Stimulated activated CD4-positive, alpha-beta T cell treated with anti-CD3 and anti-CD28 coated beads, Interleukin-2, amount 100 ng/mL, for 4 hours (primary cell): ENCODE results near the gene WNT3A.

ENCODE experiments used
- DNase-seq: peaks from one replicate; pipeline ENCODE4 v3.0.0-alpha.2; 2020; ENCODE audit warnings: low read depth

Gene WNT3A

DNA sequence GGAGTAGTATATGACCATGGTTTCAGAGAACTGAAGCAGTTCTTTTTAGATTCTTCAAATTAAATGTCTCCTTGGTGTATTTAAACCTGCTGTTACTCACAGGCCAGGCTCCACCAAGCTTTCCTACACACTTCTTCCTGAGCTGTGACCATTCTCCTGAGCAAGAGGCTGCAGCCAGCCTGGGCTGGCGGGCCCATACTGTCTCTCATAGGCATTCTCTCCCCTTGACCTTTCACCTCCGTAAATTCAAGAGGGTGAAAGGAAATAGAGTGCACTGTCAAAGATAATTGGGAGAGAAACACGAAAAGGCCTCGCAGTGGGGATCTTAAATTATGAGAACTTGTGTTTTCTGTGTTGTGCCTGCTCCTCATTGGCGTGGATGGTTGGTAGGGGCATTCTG lies 78.0 kb downstream of the WNT3A start:
- no peak for DNase-seq

DNA sequence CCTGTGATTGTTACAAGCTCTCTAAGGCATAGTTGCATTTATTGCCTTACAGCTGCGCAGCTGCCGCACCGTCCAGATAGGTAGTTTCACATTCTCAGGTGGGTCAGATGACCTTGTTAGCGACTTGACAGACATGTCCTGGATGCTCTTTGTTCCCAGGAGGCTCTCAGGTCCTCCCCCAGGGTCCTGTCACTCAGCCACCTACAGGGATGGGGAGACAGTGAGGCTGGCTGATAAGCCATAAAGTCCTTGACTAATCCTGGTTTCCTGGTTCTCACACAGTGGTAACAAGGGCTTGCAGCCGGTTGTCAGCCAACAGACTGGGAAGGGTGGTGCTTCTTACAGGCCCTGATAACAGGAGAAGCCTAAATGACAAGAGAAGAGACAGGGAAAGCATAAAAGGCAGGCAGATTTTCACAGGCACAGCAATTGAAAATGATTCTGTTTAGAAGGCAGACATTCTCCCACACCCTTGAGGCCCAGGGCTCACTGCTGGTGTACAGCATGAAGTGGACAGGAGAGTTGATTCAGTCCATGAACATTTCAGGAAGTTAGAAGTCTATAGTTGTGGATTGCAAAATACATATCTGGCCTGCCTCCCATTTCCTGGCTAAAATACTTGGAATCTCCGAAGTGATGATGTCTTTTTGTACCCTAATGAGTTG lies 78.6 kb downstream of the WNT3A start:
- DNase-seq = no peak

DNA sequence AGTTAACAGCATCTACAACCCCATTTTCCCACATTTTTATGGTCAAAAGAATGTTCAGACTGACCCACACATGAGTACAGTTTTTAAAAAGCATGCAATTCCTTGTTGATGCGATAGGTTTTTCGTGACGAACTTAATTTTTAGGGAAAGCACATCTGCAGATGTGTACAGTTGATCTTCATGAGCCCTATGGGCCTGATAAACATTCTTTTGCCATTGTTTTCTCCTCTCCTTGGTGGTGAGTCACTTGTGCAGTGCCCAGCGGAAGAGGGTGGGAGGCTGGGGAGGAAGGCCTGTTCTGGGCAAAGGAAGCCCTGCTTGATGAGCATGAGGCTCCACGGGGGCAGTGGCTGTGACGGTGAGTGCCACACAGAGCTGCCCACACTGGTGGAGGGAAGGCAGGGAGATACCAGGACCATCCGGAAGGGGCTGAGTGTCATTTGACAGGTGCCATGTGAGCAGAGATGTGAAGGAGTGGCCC lies 81.0 kb downstream of the WNT3A start:
- no peak for DNase-seq

DNA sequence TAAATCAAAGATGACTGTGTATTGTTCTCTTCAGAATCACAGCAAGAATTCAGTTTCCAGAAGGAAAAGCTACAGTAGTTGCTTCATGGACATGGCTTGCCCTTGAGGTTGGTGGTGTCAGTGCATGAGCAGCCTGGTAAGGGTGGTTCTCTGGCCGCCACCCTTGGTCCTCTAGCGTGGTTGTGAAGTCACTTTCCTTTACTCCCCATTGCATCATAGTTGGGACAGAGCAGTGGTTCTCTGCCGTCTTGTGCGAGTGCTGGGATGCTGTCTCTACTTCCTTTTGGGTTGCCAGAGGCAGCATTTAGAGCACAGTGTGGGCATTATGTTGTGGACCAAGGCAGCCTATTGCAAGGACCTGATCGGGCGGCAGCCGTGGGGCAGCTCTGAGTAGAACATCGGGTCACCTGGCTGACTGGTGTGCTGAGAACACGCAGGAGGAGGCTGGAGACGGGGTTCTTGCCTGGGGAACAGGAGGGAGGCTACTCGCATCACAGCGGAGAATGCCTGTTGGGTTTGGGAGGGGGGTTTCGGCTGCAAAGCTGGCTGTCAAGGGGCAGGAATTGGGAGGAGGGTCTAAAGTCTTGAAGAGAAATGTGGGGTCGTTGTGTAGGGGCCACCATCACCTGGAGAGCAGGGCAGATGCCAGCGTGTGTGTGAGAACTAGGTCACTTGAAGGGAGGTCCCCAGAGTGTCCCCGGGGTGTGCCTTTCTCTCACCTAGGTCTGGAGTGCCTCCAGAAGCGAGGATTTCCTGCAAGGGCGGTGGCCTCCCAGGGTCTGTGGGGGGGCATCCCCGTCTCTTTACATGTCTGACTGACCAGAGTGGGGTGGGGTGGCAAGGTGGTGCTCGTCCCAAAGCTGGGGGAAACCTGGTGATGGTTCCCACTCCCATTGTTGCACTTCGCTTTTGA lies 82.0 kb downstream of the WNT3A start:
- DNase-seq = no peak

DNA sequence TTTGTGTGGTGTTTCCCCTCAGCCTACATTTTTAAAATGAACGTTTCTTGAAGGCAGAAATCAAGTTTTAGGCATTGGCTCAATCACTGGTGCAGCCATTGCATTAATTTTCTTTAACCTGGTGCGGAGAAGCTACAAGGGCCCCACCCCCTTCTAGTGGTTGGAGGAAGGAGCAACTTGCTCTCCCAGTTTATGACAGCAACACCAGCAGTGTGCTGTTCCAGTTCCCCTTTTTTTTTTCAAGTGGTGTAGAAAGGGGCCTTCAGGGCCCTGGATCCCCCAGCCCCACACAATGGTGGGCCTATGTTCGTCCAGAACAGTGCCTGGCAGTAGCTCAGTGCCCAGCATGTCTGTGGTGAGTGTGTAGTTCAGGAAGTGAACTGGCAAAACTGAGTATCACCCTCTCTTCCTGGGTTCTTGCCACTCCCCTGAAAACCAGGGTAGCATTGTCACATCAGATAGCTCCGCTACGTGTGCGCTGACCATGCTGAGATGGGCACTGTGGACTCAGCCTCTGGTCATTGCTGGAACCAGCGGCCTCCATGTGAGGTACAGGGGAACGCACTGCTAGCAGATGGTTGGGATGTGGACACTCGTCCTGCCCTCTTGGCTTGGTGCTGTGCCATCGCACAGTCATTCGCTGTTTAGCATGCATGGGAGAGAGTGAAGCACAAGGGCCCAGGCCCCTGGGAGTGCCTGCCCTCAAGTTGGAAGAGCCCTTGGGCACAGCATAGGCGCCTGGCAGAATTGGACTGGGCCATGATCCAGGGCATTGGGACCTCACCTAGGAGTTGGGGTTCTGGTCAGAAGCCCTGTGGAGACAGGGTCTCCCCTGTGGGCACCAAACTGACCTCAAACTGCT lies 83.0 kb downstream of the WNT3A start:
- DNase-seq = no peak

DNA sequence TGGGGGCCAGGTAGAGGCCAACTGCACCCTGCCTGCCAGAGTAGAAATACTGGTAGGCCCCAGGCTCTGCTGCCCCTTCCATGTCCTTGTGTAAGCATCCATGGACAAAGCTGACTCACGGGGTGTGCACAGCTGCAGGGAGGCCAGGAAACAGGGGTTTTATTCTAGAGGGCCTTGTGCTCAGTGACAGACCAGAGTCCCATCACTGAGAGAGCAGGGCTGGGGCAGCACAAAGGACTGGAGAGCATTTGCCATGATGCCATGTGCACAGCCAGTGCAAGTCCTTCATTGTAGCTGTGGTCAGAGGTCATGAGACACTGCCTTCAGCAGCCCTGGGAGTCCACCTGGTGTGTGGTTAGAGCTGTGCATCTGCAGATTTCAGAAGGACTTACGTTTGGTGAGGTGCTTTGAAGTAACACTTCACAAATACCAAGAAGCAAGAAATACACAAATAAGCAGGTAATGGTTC lies 83.8 kb downstream of the WNT3A start:
- no peak for DNase-seq

DNA sequence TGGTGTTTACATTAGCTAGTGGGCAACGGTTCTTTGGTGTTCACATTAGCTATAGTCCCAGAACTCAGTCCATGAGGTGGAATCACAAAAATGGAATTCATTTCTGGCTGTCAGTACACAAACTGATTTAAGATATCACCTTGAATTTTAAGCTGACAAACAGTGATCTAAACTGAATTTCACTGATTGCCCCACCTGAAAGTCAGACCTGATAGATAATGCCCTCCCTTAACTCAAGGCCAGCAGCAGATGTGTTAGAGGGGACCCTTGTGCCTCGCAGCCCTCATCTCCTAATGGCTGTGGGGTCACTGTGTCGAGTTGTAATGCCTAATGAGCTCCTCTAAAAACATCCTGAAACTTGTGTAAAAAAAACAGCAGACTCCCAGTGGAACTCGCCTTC lies 84.3 kb downstream of the WNT3A start:
- DNase-seq = no peak

DNA sequence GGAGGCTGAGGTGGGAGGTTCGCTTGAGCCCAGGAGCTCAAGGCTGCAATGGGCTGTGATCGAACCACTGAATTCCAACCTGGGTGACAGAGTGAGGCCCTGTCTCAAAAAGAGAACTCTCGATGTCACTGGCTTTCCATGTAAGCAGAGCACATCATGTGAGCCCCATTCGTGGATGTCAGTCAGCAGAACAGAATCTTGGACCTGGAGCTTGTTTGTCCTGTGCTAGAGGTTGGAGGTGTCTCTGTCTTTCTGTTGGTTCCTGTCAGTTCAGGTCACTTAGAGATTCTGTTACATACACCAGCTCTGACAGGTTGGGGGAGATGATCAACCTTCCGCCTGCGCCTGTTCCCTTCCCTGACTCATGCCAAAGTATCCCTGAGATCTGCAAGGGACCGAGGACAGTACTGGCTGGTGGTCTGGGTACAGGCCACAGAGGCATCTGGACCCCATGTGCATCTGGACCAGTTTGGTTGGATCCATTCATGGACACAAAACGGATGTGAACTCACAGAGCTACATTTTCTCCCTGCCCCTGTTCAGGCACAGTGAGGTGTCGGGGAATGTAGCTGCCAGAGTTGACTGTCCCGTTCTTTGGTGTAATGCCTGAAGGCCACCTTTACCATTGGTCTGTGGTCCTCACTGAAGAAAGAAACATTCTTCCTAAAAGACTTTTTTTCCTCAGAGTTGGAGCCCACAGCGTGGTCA lies 85.7 kb downstream of the WNT3A start:
- DNase-seq = no peak

DNA sequence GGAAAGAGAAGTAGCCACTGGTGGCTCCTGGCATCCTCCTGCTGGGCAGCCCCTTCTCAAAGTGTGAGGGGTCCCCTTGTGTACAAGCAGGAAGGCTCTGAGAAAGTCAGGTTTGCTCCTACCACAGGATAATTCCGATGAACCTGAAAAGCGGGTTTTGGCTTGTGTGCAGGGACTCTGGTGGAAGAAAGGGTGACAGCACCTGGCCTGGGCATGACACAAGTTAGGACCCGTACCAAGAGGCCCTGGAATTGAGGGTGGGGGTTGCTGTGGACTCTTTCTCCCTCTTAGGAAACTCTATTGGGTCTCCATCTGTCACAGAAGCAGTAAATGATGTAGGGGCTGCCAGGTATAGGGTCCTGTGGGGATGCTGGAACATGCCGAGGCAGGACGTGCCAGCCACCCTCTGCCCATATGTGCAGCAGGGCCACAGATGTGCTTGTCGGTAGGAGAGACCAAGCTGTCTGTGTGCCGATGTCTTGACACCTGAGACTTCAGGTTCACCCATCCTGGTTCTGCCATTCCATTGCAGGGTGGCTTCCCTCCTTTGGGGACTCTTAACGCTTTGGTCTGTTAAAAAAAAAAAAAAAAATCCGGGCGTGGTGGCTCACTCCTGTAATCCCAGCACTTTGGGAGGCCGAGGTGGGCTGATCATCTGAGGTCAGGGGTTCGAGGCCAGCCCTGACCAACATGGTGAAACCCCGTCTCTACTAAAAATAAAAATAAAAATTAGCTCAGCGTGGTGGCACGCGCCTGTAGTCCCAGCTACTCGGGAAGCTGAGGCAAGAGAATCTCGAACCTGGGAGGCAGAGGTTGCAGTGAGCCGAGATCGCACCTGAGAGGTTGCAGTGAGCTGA lies 86.5 kb downstream of the WNT3A start:
- DNase-seq = no peak

DNA sequence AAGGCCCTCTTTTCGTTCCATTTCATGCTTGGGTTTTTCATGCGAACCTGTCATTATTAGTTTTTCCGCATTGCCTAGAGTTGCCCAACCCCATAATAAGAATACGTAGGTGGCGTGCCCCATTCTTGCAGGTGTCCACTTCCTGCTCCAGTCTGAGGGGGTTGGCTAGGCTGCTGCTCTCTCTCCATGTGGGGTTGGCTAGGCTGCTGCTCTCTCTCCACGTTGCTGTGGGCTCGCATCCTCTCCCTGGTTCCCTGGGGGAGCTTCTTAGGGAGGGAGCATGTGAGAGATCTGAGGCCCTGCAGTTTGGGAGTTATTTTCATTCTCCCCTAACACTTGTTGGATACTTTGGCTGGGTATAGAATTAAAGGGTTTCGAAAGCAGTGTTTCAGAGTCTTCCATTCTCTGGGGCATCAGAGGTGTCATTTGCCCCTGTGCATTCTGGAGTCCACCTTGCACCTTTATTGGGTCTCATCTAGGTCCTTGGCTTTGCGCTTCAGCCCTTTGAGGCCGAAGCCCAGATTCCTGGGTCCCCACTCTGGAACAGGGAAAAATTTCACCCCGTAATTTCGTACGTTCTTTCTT lies 87.7 kb downstream of the WNT3A start:
- DNase-seq = no peak

DNA sequence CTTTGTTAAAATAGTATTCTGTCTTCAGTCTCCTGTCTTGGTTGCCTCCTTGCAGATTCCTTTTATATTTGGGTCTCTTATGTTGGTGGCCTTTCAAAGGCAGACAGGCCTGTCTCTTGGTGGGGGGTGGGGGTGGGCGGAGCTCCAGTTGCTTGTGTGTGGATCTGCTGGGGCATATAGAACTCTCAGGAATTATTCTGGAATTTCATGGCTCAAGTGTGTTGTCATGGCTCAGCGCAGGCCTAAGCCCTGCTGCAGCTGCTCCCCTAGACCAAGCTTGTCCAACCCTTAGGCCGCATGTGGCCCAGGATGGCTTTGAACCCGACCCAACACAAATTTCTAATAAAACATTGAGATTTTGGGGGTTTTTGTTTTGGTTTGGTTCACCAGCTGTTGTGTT lies 88.4 kb downstream of the WNT3A start:
- no peak for DNase-seq

DNA sequence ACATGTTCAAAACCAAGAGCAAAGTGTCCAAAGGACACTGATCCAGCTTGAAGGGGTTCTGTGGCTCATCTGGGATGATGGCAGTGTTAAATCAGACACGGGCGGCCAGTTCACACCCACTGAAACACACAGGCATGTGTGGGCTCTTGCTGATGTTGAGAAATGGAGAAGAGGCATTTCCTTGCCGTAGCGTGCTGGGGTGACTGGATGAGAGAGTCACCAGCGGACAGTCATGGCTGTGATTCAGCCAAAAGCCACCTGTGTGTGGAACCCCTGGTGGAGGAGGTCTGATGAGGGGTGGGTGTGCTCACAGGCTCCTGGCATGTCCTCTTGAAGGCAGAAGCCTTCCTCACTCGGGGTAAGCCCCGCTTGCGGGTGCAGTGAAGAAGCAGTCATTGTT lies 89.1 kb downstream of the WNT3A start:
- DNase-seq = no peak

DNA sequence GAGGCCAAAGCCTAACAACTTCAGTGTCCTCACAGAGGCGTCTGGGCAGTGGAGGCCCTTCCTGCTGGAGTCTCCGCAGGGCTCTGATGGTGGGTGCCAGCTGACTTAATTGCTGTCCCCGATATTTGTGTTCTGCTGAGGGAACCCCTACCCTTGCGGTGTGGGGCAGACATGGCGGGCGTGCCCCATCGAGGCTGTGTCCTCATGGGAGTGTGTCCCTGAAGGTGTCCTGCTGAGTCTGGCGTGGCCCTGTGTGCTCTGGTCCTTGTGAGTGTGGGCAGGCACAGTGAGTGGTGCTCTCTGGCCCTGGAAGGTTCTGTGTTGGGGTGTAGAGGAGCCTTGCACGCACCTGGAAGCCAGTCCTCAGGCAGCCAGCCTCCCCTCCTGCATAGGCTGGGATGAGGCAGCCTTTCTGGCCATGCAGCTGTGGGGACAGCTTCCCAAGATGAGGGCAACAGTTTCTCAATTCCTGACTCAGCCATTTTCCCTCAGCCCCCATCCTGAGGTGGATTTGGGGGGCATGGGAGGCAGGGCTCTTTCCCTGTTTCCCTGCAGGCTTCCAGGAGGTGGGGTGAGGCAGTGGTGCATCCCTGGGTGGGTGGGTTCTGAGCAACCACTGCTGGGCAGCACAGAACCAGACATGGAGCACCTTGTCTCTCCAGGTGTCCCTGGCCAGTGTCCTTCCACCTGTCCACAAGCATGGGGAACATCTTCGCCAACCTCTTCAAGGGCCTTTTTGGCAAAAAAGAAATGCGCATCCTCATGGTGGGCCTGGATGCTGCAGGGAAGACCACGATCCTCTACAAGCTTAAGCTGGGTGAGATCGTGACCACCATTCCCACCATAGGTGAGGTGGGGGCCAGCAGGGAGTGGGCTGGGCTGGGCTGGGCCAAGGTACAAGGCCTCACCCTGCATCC lies 89.9 kb downstream of the WNT3A start:
- DNase-seq = no peak

DNA sequence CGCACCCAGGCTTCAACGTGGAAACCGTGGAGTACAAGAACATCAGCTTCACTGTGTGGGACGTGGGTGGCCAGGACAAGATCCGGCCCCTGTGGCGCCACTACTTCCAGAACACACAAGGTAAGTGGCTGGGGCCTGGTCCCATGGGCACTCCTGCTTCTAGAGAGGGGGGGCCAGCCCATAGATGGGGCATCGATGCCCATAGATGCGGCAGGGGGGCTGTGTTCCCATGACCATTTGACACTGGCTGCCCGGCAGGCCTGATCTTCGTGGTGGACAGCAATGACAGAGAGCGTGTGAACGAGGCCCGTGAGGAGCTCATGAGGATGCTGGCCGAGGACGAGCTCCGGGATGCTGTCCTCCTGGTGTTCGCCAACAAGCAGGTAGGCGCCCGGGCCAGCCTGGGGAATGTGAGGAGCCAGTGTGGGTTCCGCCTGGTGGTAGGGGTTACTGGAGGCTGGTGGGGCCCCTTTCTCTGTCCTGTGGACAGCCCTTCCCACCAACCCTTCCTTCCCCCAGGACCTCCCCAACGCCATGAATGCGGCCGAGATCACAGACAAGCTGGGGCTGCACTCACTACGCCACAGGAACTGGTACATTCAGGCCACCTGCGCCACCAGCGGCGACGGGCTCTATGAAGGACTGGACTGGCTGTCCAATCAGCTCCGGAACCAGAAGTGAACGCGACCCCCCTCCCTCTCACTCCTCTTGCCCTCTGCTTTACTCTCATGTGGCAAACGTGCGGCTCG lies 90.7 kb downstream of the WNT3A start:
- DNase-seq = no peak

DNA sequence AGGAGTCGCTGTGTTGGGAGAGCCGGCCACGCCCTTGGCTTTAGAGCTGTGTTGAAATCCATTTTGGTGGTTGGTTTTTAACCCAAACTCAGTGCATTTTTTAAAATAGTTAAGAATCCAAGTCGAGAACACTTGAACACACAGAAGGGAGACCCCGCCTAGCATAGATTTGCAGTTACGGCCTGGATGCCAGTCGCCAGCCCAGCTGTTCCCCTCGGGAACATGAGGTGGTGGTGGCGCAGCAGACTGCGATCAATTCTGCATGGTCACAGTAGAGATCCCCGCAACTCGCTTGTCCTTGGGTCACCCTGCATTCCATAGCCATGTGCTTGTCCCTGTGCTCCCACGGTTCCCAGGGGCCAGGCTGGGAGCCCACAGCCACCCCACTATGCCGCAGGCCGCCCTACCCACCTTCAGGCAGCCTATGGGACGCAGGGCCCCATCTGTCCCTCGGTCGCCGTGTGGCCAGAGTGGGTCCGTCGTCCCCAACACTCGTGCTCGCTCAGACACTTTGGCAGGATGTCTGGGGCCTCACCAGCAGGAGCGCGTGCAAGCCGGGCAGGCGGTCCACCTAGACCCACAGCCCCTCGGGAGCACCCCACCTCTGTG lies 91.6 kb downstream of the WNT3A start:
- DNase-seq = no peak

DNA sequence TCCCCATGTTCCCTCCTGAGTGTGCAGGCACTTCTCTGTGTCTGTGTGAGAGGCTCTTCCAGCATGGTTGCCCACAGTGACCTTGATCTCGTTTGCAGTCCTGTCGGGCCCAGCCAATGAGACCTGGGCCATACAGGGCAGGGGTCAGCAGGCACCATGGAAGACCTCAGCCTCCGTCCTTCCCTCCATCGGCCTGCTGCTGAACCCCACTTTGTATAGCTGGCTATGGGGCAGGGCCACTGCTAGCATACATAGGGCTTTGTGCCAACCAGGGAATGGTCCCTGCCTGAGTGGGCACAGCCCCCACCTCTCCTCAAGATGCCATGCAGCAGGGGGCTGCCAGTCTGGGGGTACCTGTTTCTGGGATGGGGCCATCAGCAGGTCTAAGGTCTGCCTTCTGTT lies 92.5 kb downstream of the WNT3A start:
- DNase-seq = no peak

DNA sequence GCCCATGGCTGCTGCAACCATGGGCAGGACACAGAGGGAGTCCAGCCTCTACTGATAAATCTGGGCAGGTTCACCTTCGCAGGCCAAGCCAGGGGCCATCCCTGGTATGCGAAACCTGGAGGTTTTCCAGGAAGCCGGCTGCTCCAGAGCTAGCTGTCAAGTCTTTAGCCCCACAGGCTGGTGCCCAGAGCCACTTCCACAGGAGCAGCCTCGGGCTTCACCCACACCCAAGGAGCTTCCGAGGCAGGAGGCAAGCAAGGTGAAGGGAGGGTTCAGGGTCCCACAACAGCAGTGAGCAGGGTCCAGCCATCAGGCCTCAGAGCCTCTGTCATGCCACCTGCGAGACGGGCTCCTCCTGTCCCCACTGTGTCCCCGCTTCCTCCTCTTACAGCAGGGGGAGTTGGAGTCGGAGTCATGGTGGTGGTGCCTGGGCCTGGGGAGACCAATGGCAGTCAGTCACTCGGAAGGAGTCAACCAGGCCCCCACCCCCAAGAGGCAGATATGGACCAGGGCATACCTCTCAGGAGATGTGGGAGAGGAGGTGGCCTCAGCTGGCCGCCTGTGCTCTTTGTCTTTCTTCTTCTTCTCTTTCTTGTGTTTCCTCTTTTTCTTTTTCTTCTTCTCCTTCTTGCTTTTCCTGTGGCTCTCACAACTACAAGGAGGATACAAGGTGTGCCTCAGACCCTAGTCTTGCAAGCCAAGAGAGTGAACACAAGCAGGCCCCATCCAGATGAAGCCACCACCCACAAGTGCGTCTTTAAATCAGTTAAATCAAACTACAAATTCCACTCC lies 94.2 kb downstream of the WNT3A start:
- DNase-seq = no peak
